Stimulated activated CD8-positive, alpha-beta memory T cell treated with anti-CD3 and anti-CD28 coated beads, Interleukin-7, amount 100 ng/mL, for 1 hour (primary cell): ENCODE data around the gene AQP1.

Experiments
- DNase-seq, 2 donors: peaks; one replicate each; pipeline ENCODE4 v3.0.0-alpha.2; 2020; ENCODE audit warnings: low read depth in 2 of 2

The AQP1 gene

DNA sequence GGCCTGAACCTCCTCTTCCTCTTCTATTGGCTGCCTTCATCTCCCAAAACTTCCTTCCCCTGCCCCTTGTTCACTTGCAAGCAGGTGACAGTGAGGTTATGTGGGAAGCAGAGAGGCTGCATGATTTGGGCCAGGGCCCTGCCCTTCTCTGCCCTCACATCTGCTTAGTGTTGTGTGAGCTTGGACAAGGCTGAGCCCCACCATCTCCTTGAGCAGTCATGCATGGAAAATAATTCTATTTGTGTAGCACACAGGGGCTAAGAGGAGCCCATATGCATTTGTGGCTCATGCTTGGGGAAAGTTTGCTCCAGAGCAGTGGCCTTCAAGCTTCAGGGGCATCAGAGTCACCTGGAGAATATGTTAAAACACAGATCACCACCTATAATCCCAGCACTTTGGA, 26.8 kb upstream of the AQP1 start:
- DNase-seq: no peak

DNA sequence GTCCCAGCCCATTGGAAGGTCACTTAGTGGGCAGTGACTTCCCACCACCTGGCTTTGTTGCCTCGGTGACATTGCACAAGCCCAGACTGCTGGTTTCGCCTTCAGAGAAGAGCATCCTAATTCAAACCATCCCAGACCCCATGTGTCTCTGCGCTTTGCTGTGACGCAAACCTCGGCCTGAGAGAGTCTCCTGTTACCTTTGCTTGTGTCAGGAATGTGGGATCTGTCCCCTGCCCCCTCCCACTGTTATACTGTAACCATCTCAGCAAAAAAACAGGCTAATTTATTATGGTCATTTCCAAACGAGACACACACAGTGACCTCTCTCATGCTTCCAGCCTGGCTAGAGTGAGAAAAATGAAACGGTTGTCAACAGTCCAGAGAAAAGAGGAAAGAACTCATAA, 25.0 kb upstream of the AQP1 start:
- DNase-seq: no peak

DNA sequence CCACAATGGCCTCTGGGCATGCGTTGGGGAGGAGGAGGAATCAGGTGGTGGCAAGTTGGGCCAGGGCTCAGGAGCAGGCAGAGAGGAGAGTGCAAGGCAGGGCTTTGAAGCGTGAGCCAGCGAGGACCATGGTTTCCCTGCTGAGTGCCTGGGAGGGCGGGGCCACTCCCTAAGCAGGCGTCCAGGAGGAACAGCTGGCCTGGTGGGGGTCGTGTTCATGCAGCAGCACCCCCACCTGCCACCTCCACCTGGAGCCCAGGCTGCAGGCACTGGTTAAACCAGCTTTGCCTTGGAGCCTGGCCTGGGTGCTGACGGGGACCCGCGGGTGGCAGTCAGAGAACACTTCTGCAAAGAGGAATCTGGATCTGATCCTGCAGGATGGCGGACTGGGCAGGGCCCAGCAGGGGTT, 24.2 kb upstream of the AQP1 start:
- no peak for DNase-seq

DNA sequence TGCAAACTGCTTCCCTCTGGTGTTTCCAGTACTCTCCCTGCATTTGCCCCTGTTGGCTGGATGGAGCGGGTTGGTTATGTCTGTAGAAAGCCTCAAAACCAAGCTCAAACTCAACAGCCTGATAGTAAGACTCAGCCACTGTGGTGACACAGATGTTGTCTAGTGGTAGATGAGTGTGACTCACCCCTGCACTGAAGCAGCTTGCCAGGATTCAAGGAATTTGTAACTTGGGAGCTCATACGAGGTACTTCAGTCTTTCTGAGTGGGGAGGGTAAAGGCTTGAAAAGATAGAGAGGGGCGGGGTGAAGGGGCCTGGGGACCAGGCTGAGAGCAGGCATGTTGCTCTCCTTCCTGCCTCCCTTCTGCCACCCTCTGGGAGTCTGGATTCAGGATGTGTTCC, 22.9 kb upstream of the AQP1 start:
- DNase-seq: no peak

DNA sequence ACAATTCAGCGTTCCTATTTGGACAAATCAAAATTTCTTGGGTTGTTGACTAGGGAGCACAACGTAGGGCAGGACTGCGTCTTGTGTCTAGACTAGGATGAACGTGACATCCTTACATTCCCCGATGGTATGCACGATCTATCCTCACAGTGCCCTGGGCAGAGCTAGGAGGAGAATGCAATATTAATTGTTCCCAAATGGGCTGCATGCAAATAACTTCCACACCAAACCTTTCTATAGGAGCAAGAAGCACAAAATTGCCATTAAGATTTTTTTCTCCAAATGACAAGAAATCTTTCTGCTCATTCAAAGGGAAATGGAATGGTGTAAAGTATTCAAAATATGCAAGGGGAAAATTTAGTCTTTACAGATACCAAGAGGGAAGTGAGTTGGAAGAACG, 21.4 kb upstream of the AQP1 start:
- DNase-seq: no peak

DNA sequence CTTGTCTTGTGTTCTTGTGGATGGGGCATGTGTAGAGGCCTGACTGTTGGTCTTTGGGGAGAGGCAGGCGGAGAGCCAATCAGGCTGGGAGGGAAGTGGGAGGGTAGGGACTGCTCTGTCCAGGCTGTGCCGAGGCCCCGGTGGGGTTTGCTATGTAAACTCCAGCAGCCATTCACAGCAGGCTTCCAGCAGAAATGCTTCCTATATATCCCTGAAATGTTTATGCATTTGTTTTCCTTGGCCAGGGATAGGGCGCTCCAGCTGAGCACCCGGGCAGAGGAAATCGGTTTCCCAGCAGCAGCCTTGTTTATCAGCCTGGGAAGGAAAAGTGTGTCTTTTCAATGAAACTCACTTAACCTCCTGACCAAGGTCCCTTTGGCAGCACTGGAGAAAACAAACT, 18.3 kb upstream of the AQP1 start:
- no peak for DNase-seq

DNA sequence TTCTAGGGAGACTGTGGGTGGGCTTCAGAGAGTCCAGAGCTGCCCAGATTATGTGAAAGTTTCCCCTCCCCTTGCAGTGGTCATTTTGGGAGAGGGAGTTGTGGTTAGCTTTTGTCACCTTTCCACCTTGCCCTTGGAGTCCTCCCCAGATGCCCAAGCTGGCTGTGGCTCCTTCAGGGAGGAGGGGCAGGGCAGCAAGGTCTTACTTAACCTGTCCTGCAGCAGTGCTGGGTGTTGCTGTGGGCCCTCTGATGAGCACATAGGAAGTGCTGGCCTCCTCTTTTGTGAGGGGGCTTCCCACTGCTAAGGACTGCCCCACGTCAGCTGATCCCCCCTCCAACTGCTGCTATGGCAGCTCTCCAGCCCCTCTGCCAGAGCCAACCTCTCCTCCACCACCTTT, 17.6 kb upstream of the AQP1 start:
- DNase-seq: no peak

DNA sequence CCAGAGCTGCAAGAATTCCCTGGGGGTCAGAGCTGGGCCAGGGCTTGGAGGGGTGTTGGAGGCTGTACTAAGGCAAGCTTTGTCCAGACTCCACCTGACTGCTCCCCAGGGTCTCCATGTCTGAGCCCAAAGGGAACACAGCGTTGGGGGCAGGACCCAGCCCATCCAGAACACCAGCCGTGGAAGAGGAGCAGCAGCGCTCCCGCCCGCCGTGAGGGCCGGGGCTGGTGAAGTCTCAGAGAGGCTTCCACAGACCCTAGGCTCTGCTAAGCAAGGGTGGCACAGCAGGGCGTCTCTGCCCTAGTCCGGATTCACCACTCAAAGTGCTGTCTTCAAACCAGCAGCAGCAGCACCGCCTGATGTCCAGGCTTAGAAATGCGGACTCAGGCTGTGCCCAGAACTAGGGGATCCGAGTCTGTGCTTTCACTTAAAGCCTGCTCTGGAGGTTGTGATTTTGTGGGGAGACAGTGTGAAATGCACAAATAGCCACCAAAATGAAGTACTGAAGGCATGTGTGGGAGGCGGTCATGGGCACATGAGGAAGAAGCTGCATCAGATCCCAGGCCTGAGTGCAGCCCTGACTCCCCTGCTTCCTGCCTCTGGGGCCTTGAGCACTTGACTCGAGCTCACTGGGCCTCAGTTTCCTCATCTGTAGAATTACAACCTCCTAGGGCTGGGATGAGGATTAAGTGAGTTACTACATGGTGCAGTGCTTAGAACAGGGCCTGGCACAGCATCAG, 16.6 kb upstream of the AQP1 start:
- no peak for DNase-seq

DNA sequence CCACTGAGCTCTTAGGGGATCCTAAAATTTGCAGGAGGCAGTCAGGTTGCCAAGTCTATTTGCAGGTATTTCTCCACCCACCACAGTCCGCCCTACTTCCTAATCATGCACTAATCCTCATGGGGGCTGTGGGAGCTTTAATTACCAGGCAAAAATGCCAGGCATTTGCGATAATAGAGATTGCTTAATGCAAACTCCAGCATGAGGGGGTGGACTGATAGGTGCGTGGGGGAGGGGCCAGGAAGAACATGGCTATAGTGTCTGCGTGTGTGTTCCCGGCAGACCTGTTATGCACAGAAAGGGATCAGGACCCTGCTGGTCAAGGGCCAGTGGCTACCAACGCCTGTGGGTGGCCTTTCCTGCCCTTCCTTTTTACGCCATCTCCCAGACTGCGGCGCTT, 15.6 kb upstream of the AQP1 start:
- no peak for DNase-seq

DNA sequence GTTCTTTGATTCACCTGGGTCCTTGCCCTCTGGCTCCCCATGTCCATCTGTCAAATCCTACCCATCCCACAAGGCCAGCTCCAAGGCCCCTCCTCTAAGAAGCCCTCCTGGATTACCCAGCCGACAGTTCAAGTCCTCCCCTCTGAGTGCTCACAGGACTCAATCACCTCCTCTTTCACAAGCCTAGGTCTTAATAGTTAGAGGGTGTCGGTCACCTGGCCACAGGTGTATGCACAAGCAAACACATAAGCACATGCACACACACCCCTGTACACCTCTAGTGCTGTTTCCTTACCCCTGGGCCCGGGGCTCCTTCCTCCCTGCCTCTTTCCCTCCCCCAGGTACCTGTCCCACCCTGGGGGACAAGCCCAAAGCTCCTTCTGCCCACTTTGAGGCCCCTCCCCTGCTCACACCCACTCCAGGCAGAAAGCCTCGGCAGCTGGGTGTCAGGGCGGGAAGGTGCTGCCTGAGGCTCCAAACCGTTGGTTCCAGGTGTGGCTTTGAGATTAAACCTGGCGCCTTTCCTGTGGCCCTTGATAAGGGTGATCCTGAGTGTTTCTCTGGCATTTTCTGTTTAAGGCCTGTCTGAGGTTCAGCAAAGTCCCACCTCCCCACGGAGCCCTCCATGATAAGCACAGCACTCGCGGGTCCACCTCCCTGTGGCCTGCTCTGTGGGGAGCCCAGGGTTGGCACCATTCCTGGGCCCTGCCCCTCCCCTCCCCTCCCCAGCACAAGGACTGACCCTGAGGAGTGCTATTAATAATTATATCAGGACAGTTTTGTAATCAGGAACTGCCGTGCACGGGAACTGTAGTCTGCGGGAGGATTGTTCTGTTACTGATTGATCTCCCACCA, 14.6 kb upstream of the AQP1 start:
- no peak for DNase-seq

DNA sequence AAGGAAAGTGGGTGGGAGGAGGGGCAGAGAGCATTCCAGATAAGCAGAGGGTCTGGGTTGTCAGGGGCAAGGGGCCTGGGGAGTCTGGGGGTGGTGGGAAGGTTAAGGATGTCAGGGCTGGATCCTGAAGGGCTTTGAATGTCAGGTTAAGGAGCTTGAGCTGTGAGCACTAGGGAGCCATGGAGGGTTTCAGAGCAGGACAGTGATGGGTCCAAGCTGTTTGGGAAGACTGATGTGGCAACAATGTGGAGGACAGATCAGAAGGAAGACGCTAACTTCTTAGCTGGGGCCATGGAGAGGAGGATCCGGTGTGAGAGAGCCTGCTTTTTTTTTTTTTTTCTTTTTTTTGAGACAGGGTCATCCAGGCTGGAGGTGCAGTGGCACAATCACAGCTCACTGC, 13.9 kb upstream of the AQP1 start:
- DNase-seq: no peak

DNA sequence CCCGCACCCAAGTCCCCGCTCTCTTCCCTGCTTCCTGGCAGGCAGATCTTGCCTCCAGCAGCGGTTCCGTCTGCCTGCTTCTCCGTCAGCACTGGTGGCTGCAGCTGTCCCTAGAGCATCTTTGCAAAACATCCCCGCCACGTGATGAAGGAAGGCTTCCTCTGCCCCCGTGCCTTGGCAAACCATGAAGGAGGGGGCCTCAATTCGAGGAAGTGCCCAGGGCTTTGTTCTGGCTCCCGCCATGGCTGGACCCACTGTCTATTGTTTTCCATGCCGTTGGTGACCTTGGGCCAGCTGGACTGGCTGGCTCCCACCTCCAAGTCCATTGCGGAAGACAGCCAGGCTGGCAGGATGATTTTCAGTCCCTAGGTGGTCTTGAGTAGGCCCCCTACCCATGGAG, 13.2 kb upstream of the AQP1 start:
- DNase-seq: no peak

DNA sequence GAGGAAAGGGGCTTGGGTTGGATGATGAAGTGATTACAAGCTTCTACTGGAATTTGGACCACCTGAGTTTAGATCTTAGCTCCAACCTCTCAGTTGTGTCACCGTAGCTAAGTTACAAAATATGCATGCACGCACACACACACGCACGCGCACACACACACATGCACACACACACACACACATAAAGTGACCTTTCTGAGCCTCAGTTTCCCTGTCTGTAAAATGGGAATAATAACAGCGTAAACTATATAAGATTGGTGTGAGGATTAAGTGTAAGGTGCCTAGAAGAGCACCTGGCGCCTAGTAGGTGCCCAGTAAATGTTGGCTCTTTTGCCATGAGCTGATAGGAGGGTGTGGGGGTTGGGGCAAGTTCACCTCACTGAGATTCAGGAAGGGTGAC, 12.6 kb upstream of the AQP1 start:
- no peak for DNase-seq

DNA sequence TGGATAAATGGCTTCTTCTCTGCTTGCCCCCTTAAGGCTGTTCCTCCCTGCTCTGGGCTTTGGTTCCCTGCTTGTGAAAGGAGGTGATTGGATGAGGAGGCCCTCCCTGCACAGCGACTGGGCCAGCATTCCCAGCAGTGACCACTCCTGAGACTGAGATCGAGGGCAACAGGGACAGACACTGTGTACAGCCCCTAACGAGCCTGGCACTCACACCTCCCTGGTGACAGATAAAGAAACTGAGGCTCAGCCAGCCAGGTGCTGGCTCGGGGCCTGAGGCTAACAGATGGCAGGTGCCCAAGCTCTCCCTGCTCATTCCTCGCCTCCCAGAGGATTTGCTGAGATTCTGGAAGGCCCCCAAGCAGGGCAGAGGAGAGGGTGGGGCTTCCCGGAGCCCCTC, 12.0 kb upstream of the AQP1 start:
- no peak for DNase-seq

DNA sequence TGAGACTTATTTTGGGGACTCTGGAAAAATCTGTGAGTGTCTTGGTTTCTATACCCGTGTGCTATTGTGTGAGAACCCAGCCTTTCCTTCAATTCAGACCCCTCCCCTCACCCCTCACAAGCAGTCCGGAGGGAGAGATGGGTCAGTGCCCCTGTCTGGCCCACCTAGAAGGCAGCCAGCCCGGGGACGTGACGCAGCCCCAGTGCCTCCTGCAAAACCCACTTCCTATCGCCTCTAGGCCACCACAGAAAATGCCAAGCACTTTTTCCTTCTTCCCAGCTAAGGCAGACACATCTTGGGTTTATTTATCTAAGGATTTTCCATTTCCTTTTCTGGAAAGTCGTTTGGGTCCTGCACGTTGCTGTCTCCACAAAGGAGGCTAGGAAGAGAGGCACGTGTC, 11.6 kb upstream of the AQP1 start:
- DNase-seq: no peak

DNA sequence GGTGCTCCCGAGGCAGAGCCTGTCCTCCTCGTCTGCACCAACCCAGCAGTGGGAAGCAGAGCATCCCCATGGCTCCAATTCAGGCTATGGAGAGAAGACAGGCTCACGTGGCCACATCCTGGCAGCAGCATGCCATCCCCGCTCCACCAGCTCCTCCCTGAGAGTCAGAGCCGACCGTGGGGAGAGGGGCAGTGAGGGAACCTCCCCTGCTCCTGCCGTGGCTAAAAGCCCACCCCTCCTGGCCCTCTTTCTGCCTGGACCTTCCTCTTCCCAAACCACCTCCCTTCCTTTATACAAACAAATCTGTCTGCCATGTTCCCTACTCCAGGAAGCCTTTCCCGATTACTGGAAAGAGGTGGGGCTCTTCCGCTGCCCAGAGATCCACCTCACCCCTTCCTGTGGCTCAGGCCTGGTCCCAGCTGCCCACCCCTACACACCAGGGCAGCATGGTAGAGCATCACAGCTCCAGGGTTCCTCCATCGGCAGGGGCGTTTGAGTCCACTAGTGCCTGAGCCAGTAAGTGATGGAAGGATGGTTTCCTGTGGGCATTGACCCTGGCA, 10.8 kb upstream of the AQP1 start:
- DNase-seq: no peak

DNA sequence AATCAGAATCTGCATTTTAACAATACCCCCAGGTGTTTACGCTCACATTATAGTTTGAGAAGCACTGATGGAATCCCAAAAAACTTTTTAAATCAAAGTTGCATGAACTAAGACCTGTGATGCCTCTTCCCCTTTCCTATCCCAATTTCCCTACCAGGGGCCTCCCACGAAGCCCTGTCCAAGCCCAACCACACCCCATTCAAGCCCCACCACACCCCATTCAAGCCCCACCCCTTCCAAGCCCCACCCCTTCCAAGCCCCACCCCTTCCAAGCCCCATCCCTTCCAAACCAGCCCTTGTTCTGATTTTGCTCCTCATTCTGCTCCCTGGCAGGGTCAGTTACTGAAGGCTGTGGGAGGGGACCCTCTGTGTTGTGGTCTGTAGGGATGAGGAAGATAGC, 9.8 kb upstream of the AQP1 start:
- DNase-seq: no peak

DNA sequence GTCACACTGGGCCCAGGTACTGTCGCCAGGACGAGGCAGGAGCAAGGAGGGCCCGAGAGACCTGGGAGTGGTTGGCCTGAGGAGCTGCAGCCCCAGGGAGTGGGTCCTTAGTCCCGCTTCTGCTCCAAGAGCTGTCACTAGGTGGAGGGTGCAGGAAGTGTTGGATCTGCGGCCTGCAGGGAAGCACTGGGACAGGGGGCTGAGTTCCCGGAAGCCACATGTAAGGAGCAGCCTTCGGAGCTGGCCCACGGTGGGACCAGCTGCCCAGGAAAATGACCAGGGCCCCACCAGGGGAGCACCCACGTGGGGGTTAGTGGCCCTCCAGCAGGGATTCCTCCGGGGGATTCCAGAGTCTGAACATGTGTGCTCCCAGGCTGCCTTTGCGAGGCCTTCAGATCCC, 9.2 kb upstream of the AQP1 start:
- DNase-seq: no peak

DNA sequence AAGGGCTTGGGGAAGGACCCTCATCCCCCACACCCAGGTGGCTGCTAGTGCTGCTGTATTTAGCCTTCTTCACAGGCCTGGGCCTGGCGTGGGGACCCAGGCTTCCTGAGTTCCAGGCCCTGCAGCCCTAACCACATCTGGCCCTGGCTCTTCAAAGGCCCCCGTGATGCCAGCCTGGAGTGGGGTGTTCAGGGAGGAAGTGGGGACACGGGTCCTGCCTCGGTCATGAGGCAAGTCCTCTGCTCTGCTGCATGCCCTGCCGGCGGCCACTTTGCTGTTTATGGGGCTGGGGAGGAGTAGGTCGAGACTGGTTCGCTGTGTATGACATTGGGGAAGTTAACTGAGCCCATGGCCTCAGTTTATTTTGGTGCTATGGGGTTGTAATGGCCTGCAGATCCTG, 8.5 kb upstream of the AQP1 start:
- DNase-seq: no peak

DNA sequence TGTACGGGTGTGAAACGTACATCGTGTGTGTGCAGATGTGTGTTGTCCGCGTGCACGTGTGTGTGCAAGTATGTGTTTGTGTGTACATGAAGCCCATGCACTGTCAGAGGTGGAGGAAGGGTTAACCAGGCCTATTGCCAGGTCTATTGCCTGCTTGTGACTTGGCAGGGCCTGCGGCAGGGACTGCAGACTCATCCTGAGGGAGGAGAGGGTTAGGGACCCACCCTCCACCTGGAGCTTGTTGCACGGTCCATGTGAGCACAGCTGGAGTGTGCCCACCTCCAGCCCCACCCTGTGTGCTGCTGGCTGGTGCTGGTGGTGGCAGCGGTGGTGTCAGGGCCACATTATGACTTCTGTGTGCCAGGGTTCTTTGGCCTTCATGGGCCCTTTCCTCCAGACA, 7.1 kb upstream of the AQP1 start:
- DNase-seq: no peak

DNA sequence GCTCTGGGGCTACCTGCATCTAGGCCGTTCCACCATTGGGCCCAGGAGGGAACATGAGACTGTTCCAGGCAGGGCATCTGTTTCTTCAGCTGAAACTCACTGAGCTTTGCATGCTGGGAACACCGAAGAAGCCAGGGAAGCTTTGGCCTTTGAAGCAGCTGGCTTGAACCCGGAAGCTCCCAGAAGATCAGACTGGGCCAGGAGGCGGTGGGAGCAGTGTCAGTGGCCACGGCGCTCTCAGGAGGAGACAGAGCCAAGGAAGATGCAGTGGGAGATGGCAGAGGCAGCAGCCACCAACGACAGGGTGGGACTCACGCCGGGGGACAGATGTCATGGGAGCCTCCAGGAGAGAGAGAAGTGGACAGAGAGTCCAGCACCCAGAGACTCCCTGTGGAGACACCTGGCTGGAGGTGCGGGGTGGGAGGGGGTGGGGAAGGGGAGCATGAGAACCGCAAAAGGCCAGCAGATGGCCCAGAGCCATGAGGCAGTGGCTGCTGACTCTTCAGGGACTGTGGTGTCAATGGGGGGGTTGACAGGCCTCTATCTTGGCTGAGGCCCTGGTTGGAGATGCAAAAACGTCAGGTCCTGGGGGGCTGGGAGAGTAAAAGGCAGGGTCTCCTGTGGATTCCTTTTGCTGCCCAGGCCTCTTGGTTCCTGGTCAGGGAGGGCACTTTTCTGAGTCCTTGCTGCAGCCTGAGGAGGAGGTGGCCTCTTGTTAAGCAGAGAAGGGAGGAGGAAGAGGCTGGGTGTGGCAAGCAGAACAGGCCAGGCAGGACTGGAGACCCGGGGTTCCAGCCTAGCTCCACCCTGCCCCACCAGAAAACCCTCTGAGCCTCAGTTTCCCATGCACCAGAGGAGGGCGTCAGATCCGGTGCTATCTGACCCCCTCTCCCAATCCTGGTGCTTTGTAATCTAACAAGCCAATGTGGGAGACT, 6.3 kb upstream of the AQP1 start:
- no peak for DNase-seq

DNA sequence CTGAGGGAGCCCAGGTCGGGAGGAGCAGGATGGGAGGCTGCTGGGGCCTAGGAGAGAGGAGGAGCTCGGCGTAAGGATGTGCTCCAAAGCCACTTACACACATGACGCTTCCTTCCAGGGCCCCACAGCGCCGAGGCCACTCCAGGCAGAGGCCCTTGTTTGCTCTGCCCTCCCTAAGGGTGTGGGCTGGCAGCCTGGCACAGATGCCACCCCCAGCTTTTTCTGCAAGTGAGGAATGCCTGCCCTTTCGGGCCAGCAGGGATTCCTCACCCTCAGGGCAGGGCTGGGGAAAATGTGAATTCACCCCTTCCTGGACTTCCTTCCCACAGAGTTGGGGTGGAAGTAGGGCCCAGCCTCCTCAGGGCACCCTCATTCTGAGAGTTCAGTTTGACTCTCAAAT, 5.6 kb upstream of the AQP1 start:
- no peak for DNase-seq
